Ovary (tissue), 3 donors: ENCODE data around the gene C17orf114.

Experiments used
- CTCF ChIP-seq, 3 donors: fragments of 450-650 bp in 2 of 3; fragments of 200-600 bp in 1 of 3; IDR thresholded peaks; one replicate each; pipeline versions ENCODE4 v1.5.1 to v1.8.0; 2016 to 2022; ENCODE audit warnings: antibody characterized with exemption in 3 of 3, mild to moderate bottlenecking in 1 of 3
- EP300 ChIP-seq: sonication (generic); formaldehyde crosslinking; IDR thresholded peaks from one replicate; pipeline ENCODE4 v1.6.1; 2017; ENCODE audit warnings: antibody characterized with exemption
- POLR2A ChIP-seq: fragments of 450-650 bp; IDR thresholded peaks from one replicate; pipeline ENCODE4 v1.6.1; 2017; ENCODE audit warnings: antibody characterized with exemption, mild to moderate bottlenecking, moderate library complexity
- donor health status: DM: no; HTN: no; CAD: no.

- TF ChIP-seq CTCF (IDR thresholded peaks at IDR 0.05) (no peak), EP300 (no peak), POLR2A (no peak)
These were observed 32.5 kb upstream of the C17orf114 start for GRCh38 chr17:4834681-4835020.
